ENCODE measurements around the gene ARHGEF7. TPM values are rescaled to one million over a fixed set of nuclear protein-coding genes. Genes with fewer than 3 reads are reported as not detected.

ARHGEF7 gene
- total RNA-seq, 1 experiment from 2014 or later, result 46.2 TPM

GRCh38 chr13:111241006-111241755 is 126.1 kb downstream of the ARHGEF7 start:
- H4K20me1 ChIP-seq (ENCODE audit: insufficient read depth), result peaks cover 3% of the 10 kb centered on the region; the same call in 1 of the 2 replicates
- TF ChIP-seq ZFX (IDR thresholded peaks at IDR 0.05) (no peak), EGR1 (IDR thresholded peaks at IDR 0.05; ENCODE audit: low read depth) (no peak), ZNF274 (IDR thresholded peaks at IDR 0.05; ENCODE audit: low read depth, low read length) (no peak), FOSL1 (IDR thresholded peaks at IDR 0.05; ENCODE audit: low read depth) (no peak), EZH2 (IDR thresholded peaks at IDR 0.05) (no peak), POLR2AphosphoS5 (IDR thresholded peaks at IDR 0.05; ENCODE audit: low read depth, low read length) (no peak), CEBPB (IDR thresholded peaks at IDR 0.05; ENCODE audit: low read depth) (no peak), TCF7L2 (IDR thresholded peaks at IDR 0.05; ENCODE audit: borderline replicate concordance, extremely low read depth, insufficient read depth, insufficient read length) (no peak), ELF1 (IDR thresholded peaks at IDR 0.05; ENCODE audit: borderline replicate concordance, low read depth) (no peak), SIN3A (IDR thresholded peaks at IDR 0.05; ENCODE audit: low read depth) (no peak), SP1 (IDR thresholded peaks at IDR 0.05; ENCODE audit: low read depth) (no peak), REST (IDR thresholded peaks at IDR 0.05; ENCODE audit: low read depth) (no peak), SRF (IDR thresholded peaks at IDR 0.05; ENCODE audit: low read depth) (no peak), POLR2A (IDR thresholded peaks at IDR 0.05; ENCODE audit: borderline replicate concordance, extremely low read depth, insufficient read depth, insufficient read length) (no peak)
- TF ChIP-seq, protein P1, sequence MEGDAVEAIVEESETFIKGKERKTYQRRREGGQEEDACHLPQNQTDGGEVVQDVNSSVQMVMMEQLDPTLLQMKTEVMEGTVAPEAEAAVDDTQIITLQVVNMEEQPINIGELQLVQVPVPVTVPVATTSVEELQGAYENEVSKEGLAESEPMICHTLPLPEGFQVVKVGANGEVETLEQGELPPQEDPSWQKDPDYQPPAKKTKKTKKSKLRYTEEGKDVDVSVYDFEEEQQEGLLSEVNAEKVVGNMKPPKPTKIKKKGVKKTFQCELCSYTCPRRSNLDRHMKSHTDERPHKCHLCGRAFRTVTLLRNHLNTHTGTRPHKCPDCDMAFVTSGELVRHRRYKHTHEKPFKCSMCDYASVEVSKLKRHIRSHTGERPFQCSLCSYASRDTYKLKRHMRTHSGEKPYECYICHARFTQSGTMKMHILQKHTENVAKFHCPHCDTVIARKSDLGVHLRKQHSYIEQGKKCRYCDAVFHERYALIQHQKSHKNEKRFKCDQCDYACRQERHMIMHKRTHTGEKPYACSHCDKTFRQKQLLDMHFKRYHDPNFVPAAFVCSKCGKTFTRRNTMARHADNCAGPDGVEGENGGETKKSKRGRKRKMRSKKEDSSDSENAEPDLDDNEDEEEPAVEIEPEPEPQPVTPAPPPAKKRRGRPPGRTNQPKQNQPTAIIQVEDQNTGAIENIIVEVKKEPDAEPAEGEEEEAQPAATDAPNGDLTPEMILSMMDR (IDR thresholded peaks at IDR 0.05 in 2 of 3, conservative IDR thresholded peaks at IDR 0.05 in 1 of 3; ENCODE audit: borderline replicate concordance in 1 of 3, insufficient read depth in 1 of 3, low read depth in 2 of 3, low read length in 2 of 3), result no peak
- TF ChIP-seq, protein P2, sequence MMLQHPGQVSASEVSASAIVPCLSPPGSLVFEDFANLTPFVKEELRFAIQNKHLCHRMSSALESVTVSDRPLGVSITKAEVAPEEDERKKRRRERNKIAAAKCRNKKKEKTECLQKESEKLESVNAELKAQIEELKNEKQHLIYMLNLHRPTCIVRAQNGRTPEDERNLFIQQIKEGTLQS (IDR thresholded peaks at IDR 0.05), result no peak
- TF ChIP-seq, protein P3, sequence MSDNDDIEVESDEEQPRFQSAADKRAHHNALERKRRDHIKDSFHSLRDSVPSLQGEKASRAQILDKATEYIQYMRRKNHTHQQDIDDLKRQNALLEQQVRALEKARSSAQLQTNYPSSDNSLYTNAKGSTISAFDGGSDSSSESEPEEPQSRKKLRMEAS (IDR thresholded peaks at IDR 0.05), result no peak
- peaks cover 5% of the 10 kb centered on the region for H3K79me2 ChIP-seq (ENCODE audit: insufficient read depth, low read length)
- H2AFZ ChIP-seq (ENCODE audit: low read depth, low read length, poor library complexity, severe bottlenecking), result no peak overlapping the region
- H3K27ac ChIP-seq (ENCODE audit: low read depth, low read length), result no peak overlapping the region
- intact Hi-C loops (cut with micrococcal nuclease), result no loop called here
- ChIA-PET POLR2A (no interaction called here), CTCF (no interaction called here), RAD21 (ENCODE audit: low non-redundant PET in 1 of 2, low total read pairs in 2 of 2, uncharacterized antibody in 2 of 2, unreplicated experiment in 2 of 2) (no interaction called here)
- no peaks in the 10 kb centered on the region for H3K4me1 ChIP-seq (ENCODE audit: control insufficient read depth in 1 of 2, insufficient read depth in 2 of 2, low read length in 2 of 2)
- H3K9me2 ChIP-seq (ENCODE audit: insufficient read depth), result no peaks in the 10 kb centered on the region
- no peak overlapping the region for H3K9ac ChIP-seq (ENCODE audit: low read length)
- ATAC-seq (no peak), DNase-seq (ENCODE audit: low read depth, low spot score) (no peak)
- H3K4me2 ChIP-seq (ENCODE audit: low read length), result no peak overlapping the region
- H3K9me3 ChIP-seq (ENCODE audit: control insufficient read depth in 1 of 2, insufficient read depth in 1 of 2, low read depth in 1 of 2, low read length in 2 of 2), result no peaks in the 10 kb centered on the region
- no peaks in the 10 kb centered on the region for H3K27me3 ChIP-seq (ENCODE audit: insufficient read depth, low read length)
- H3K4me3 ChIP-seq (replicated peaks in 1 of 2; ENCODE audit: low read depth in 1 of 2, low read length in 2 of 2), result no peak overlapping the region
- H3K36me3 ChIP-seq (ENCODE audit: control insufficient read depth in 1 of 2, insufficient read depth in 2 of 2, low read length in 2 of 2), result peaks cover 2 to 10% of the 10 kb centered on the region in 2 experiments; a peak in 1 of 4 replicates
- BruUV-seq (replicated peaks), result no TSS peak
